GM23248 (cell line): ENCODE results near the gene MAP6D1. TPM values are rescaled to one million over a fixed set of nuclear protein-coding genes. Genes with fewer than 3 reads are reported as not detected.

Source experiments
- DNase-seq: peaks from one replicate; pipeline ENCODE4 v3.0.0-alpha.2; 2015
- H2AFZ ChIP-seq: fragments of 200-600 bp; sonication (generic); 2 replicates; pipeline ENCODE4 v1.6.1; 2016; ENCODE audit warnings: antibody characterized with exemption
- H3F3A ChIP-seq: fragments of 200-600 bp; sonication (generic); 2 replicates; pipeline ENCODE4 v1.6.1; 2016; ENCODE audit warnings: mild to moderate bottlenecking, antibody characterized with exemption, mixed run types; ENCODE audit not compliant: insufficient read depth
- H3K27ac ChIP-seq: fragments of 200-600 bp; sonication (generic); 2 replicates; pipeline ENCODE4 v1.5.1; 2016; ENCODE audit warnings: mild to moderate bottlenecking
- H3K27me3 ChIP-seq: fragments of 200-600 bp; sonication (generic); replicated peaks from 2 replicates; pipeline ENCODE4 v1.6.1; 2016; ENCODE audit warnings: mild to moderate bottlenecking; ENCODE audit not compliant: insufficient read depth
- H3K36me3 ChIP-seq: fragments of 200-600 bp; sonication (generic); 2 replicates; pipeline ENCODE4 v1.6.1; 2016; ENCODE audit warnings: low read depth, mild to moderate bottlenecking
- H3K4me1 ChIP-seq: fragments of 200-600 bp; sonication (generic); 2 replicates; pipeline ENCODE4 v1.6.1; 2016; ENCODE audit warnings: mild to moderate bottlenecking; ENCODE audit not compliant: insufficient read depth
- H3K4me2 ChIP-seq: fragments of 200-600 bp; sonication (generic); one replicate; pipeline ENCODE4 v1.6.1; 2016; ENCODE audit warnings: mild to moderate bottlenecking; ENCODE audit not compliant: unreplicated experiment
- H3K4me3 ChIP-seq: fragments of 200-600 bp; sonication (generic); 2 replicates; pipeline ENCODE4 v1.5.1; 2016; ENCODE audit warnings: mild to moderate bottlenecking
- H3K79me2 ChIP-seq: fragments of 200-600 bp; sonication (generic); 2 replicates; pipeline ENCODE4 v1.6.1; 2016; ENCODE audit warnings: mild to moderate bottlenecking; ENCODE audit not compliant: insufficient read depth
- H3K9ac ChIP-seq: fragments of 200-600 bp; sonication (generic); 2 replicates; pipeline ENCODE4 v1.6.1; 2016; ENCODE audit warnings: mild to moderate bottlenecking
- H3K9me2 ChIP-seq: fragments of 200-600 bp; sonication (generic); 2 replicates; pipeline ENCODE4 v1.6.1; 2016; ENCODE audit warnings: mixed run types, mild to moderate bottlenecking, moderate library complexity; ENCODE audit not compliant: insufficient read depth
- H3K9me3 ChIP-seq: fragments of 200-600 bp; sonication (generic); one replicate; pipeline ENCODE4 v1.6.1; 2017; ENCODE audit warnings: low read depth
- H4K20me1 ChIP-seq: fragments of 200-600 bp; sonication (generic); 2 replicates; pipeline ENCODE4 v1.6.0; 2016; ENCODE audit not compliant: insufficient read depth
- EZH2 ChIP-seq: fragments of 200-600 bp; sonication (generic); IDR thresholded peaks from 2 replicates; pipeline ENCODE4 v1.6.1; 2018; ENCODE audit warnings: antibody characterized with exemption, mild to moderate bottlenecking; ENCODE audit not compliant: insufficient read depth, poor library complexity, severe bottlenecking
- EZH2phosphoT487 ChIP-seq: fragments of 200-600 bp; sonication (generic); IDR thresholded peaks from 2 replicates; pipeline ENCODE4 v1.6.1; 2018; ENCODE audit warnings: antibody characterized with exemption, moderate library complexity, mild to moderate bottlenecking, low read depth; ENCODE audit not compliant: insufficient read depth
- WGBS, 2 experiments: methylation state at CpG; one replicate each; pipeline ENCODE4 v1.1.6; 2015 to 2017; ENCODE audit warnings: low lambda C conversion rate in 2 of 2, low coverage in 1 of 2; ENCODE audit errors: missing lambda C conversion rate in 2 of 2; 5-methylcytosine and 5-hydroxymethylcytosine counted together
- in situ Hi-C: fragments of 300-500 bp; cut with MboI; formaldehyde crosslinking; loops from 2 replicates; pipeline ENCODE4 v1.15.0; 2020
- polyA plus RNA-seq: library from polyadenylated mRNA; unstranded; fragments of >200 nt; fragmentation: Nextera tagmentation; extraction: Ambion mirVana; gene quantifications from 2 replicates; pipeline ENCODE4 v1.2.1, GENCODE V29; 2016
- total RNA-seq: library from RNA; depleted of rRNA; stranded (reverse); fragments of >200 nt; shearing (Covaris generic); gene quantifications from 2 replicates; pipeline ENCODE4 v1.2.3, GENCODE V29; 2014

The MAP6D1 gene
- total and polyA plus RNA-seq, 2 experiments from 2014 or later: 2.8 to 5.5 TPM

DNA sequence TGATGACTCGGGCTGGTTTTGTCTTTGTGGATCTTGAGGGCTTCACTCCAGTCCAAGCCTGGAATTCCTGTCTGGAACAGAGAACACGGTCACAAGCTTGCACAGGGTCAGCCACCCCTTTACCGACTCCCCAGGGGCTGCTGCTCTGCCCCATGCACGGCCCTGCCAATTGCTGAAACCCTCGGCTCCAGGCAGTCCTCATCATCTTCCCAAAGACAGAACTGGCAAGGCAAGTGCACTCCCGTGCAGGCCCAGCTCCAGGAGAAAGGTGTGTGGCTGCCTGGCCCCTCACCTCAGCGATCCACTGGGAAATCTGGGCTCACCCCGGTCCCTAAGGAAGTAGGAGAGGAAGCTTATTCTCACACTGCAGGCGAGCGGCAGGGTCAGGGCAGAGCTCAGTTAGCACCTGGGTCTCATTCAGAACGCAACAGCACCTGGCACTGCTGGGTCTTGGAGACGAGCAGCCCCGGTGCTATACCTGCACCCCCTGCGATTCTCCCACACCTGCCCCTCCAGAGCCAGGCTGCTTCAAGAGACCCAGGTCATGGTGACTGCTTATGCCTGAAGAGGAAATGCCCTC lies 7.2 kb downstream of the MAP6D1 start:
- H3K9me3 ChIP-seq: no peaks in the 10 kb centered on the region
- H3K27me3 ChIP-seq: no peaks in the 10 kb centered on the region
- H3K27ac ChIP-seq: no peak overlapping the region
- H3K9ac ChIP-seq: no peak overlapping the region
- DNase-seq: no peak
- TF ChIP-seq EZH2phosphoT487 (no peak), EZH2 (no peak)
- no peaks in the 10 kb centered on the region for H3K9me2 ChIP-seq
- no peaks in the 10 kb centered on the region for H4K20me1 ChIP-seq
- no peaks in the 10 kb centered on the region for H3K4me1 ChIP-seq
- WGBS, 2 experiments: 75 to 79% methylated on average over 14 of the region's 14 CpGs
- no peak overlapping the region for H3K4me2 ChIP-seq
- H3K4me3 ChIP-seq: no peak overlapping the region
- H3K36me3 ChIP-seq: no peaks in the 10 kb centered on the region
- in situ Hi-C loops: no loop called here
- H3F3A ChIP-seq: no peaks in the 10 kb centered on the region
- no peak overlapping the region for H2AFZ ChIP-seq
- H3K79me2 ChIP-seq: no peaks in the 10 kb centered on the region

DNA sequence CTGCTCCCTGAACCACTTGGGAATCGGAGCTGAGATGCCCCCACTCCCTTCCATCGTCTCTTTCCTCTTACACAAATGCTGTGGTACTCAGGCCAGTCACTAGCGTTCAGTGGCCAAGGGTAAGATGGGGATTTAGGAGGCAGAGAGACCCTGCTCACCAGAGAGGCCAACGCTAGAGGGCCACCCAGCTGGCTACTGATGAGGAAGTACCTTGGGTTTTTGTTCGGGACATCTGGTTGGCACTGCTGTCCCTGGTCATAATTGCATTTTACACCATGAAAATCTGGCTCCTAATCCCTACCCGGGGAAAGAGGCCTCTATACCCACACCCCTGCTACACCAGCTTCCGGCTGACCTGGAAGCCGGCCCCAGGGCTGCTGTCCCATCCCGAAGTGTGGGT lies 7.7 kb downstream of the MAP6D1 start:
- H3K9me2 ChIP-seq: no peaks in the 10 kb centered on the region
- in situ Hi-C loops: no loop called here
- no peak overlapping the region for H3K27ac ChIP-seq
- H2AFZ ChIP-seq: no peak overlapping the region
- no peaks in the 10 kb centered on the region for H3K9me3 ChIP-seq
- DNase-seq: no peak
- H3K4me1 ChIP-seq: no peaks in the 10 kb centered on the region
- no peak overlapping the region for H3K4me2 ChIP-seq
- no peaks in the 10 kb centered on the region for H3F3A ChIP-seq
- H3K79me2 ChIP-seq: no peaks in the 10 kb centered on the region
- no peaks in the 10 kb centered on the region for H4K20me1 ChIP-seq
- H3K9ac ChIP-seq: no peak overlapping the region
- 94 to 95% methylated on average over 9 of the region's 9 CpGs for WGBS, 2 experiments
- H3K27me3 ChIP-seq: no peaks in the 10 kb centered on the region
- TF ChIP-seq EZH2 (no peak), EZH2phosphoT487 (no peak)
- H3K36me3 ChIP-seq: no peaks in the 10 kb centered on the region
- H3K4me3 ChIP-seq: no peak overlapping the region

DNA sequence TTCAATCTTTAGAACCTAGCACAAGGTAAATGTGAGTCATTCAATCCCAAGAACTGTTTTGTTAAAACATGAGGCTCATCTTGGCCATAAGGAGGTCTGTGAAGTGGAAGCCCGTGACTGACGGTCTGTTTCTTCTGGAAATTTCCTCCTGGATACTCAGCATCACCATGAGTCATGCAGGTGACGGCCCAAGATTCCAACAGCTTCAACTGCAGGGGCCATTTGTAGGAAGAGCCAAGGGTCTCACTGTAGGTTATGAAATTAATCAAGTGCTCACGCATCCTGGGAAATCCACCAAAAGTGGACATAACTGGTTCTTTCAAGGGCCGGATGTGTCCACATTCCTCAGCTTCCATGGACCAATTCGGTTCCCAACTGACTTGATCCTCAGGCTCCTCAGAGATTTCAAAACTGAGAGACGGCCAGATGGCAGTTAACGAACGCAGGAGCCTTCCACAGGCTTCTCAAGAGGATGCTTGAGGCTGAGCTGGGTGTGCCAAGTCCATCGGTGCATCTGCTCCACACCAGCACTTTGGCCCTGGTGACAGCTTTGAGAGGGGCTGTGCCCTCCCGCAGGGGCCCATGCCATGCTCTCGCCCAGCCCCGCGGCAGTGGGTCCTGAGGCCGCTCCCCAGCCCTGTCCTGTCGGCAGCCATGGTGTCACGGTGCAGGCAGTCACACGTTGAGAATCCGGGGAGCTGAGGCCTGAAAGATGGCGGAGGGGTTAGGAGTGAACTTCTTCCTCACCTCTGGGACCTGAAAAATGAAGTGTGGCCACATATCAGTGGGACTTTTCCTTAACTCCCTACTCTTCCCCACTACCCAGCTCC lies 8.5 kb downstream of the MAP6D1 start:
- no peak overlapping the region for H3K27ac ChIP-seq

DNA sequence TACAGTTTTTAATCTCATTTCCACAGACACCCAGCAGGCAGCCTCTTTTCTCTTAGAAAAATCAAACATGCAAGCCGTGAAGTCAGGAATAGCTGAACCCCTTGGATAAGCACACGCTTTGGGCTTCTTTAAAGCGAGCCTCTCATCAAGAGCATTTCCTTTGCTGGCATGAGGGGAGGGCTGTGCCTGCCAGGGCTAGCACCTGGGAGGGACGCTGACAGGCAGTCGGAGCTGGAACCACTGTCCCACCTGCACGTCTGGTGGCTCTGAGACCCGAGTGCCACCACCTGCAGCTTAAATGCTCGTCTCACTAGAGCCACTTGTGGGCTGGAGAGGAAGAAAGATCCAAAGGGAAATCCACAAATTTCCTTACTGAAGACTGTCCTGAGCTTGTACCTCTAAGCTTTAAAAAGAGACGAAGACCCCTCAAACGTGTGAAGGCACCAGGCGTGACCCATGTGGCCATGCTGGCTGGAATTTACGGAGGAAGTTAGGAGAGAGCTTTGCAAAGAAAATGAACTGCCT lies 9.4 kb downstream of the MAP6D1 start:
- no peaks in the 10 kb centered on the region for H4K20me1 ChIP-seq
- no peaks in the 10 kb centered on the region for H3K4me1 ChIP-seq
- no peaks in the 10 kb centered on the region for H3K79me2 ChIP-seq
- no peaks in the 10 kb centered on the region for H3K9me3 ChIP-seq
- H3F3A ChIP-seq: no peaks in the 10 kb centered on the region
- no peaks in the 10 kb centered on the region for H3K27me3 ChIP-seq
- WGBS, 2 experiments: 81 to 86% methylated on average over 12 of the region's 12 CpGs
- H3K9ac ChIP-seq: no peak overlapping the region
- no peak overlapping the region for H3K4me3 ChIP-seq
- no peak for TF ChIP-seq EZH2
- no peak for TF ChIP-seq EZH2phosphoT487
- no peak for DNase-seq
- H3K9me2 ChIP-seq: no peaks in the 10 kb centered on the region
- no peak overlapping the region for H2AFZ ChIP-seq
- no peak overlapping the region for H3K27ac ChIP-seq
- in situ Hi-C loops: no loop called here
- H3K4me2 ChIP-seq: no peak overlapping the region
- peaks cover 3% of the 10 kb centered on the region; the same call in 1 of the 2 replicates for H3K36me3 ChIP-seq

More for the DNA sequence above, 8.5 kb downstream of the MAP6D1 start:
- Histone ChIP-seq H3K9me2 (no peaks in the 10 kb centered on the region), H3F3A (no peaks in the 10 kb centered on the region), H4K20me1 (no peaks in the 10 kb centered on the region), H3K27me3 (no peaks in the 10 kb centered on the region), H3K4me2 (no peak overlapping the region), H3K4me3 (no peak overlapping the region), H3K79me2 (no peaks in the 10 kb centered on the region), H3K36me3 (peaks cover 3% of the 10 kb centered on the region; the same call in 1 of the 2 replicates), H3K9ac (no peak overlapping the region), H3K9me3 (no peaks in the 10 kb centered on the region), H3K4me1 (no peaks in the 10 kb centered on the region), H2AFZ (no peak overlapping the region)
- DNase-seq: no peak
- TF ChIP-seq EZH2: no peak
- TF ChIP-seq EZH2phosphoT487: no peak
- WGBS, 2 experiments: 90 to 91% methylated on average over 20 of the region's 20 CpGs
- in situ Hi-C loops: no loop called here
